ENCODE measurements around the gene ECSIT. TPM values are rescaled to one million over a fixed set of nuclear protein-coding genes. Genes with fewer than 3 reads are reported as not detected.

Gene ECSIT
- polyA plus RNA-seq, 6 donors from 2014 or later: 29.7 to 51.2 (median 34.5) TPM

GRCh38 chr19:11539495-11540365 is 10.8 kb upstream of the ECSIT start:
- peaks cover 14 to 33% (median 32%) of the 10 kb centered on the region in 3 donors for H3K27me3 Mint-ChIP-seq
- no peaks in the 10 kb centered on the region for H3K9me3 Mint-ChIP-seq

GRCh38 chr19:11538232-11539036 is 9.5 kb upstream of the ECSIT start, which contains the start of gene CNN1:
Gene CNN1 (plus strand): TSS chr19:11538851. CDS start chr19:11538928, 77 bp downstream.
- ATAC-seq (ENCODE audit: low read depth in 2 of 2): no peak
- no peak for DNase-seq
- H3K27me3 Mint-ChIP-seq: peaks cover 9 to 26% (median 23%) of the 10 kb centered on the region in 3 donors
- H3K36me3 Mint-ChIP-seq: no peaks in the 10 kb centered on the region
- H3K9me3 Mint-ChIP-seq: no peaks in the 10 kb centered on the region
- peak within 1 kb of the TSS in 1 of 6 donors; percentile 73 for H3K27ac Mint-ChIP-seq
- H3K4me1 Mint-ChIP-seq: peaks cover 23 to 38% (median 29%) of the 10 kb centered on the region in 3 donors
- no peak within 1 kb of the TSS for H3K4me3 Mint-ChIP-seq

More at GRCh38 chr19:11539495-11540365, 10.8 kb upstream of the ECSIT start:
- no peak for DNase-seq
- H3K4me1 Mint-ChIP-seq: peaks cover 14 to 29% (median 21%) of the 10 kb centered on the region in 3 donors
- ATAC-seq (ENCODE audit: low read depth in 2 of 2): no peak
- H3K4me3 Mint-ChIP-seq: no peak overlapping the region
- no peaks in the 10 kb centered on the region for H3K36me3 Mint-ChIP-seq
- H3K27ac Mint-ChIP-seq: no peak overlapping the region

GRCh38 chr19:11535792-11536595 is 7.1 kb upstream of the ECSIT start:
- H3K27ac Mint-ChIP-seq: peak overlapping the region; percentile 47 to 95 (median 82)
- ATAC-seq (ENCODE audit: low read depth in 2 of 2): peak; percentile 91 to 92
- no peaks in the 10 kb centered on the region for H3K9me3 Mint-ChIP-seq
- H3K4me3 Mint-ChIP-seq: peak overlapping the region; percentile 14 to 84 (median 72)
- peaks cover 9 to 26% (median 23%) of the 10 kb centered on the region in 3 donors for H3K27me3 Mint-ChIP-seq
- peak; percentile 79 for DNase-seq
- H3K4me1 Mint-ChIP-seq: peaks cover 23 to 38% (median 29%) of the 10 kb centered on the region in 3 donors
- H3K36me3 Mint-ChIP-seq: no peaks in the 10 kb centered on the region

- Mint-ChIP-seq H3K4me1 (peaks cover 23 to 36% (median 29%) of the 10 kb centered on the region in 3 donors), H3K27ac (peak overlapping the region in 3 of 6 donors; percentile 71 to 95 (median 83)), H3K9me3 (no peaks in the 10 kb centered on the region), H3K36me3 (no peaks in the 10 kb centered on the region), H3K4me3 (peak overlapping the region in 5 of 8 donors; percentile 15 to 82 (median 58)), H3K27me3 (peaks cover 4 to 18% (median 16%) of the 10 kb centered on the region in 3 donors)
- DNase-seq: no peak
- no peak for ATAC-seq (ENCODE audit: low read depth in 2 of 2)
Observed at GRCh38 chr19:11534948-11535347, 6.0 kb upstream of the ECSIT start.

- Mint-ChIP-seq H3K4me1 (peaks cover 23 to 36% (median 29%) of the 10 kb centered on the region in 3 donors), H3K27ac (peak overlapping the region in 4 of 6 donors; percentile 65 to 95 (median 77)), H3K4me3 (peak overlapping the region in 4 of 8 donors; percentile 15 to 69 (median 56)), H3K9me3 (no peaks in the 10 kb centered on the region), H3K27me3 (peaks cover 4 to 15% (median 14%) of the 10 kb centered on the region in 3 donors), H3K36me3 (no peaks in the 10 kb centered on the region)
- no peak for DNase-seq
- no peak for ATAC-seq (ENCODE audit: low read depth in 2 of 2)
Observed at GRCh38 chr19:11534538-11534937, 5.6 kb upstream of the ECSIT start.

GRCh38 chr19:11530432-11530831 is 1.5 kb upstream of the ECSIT start:
- H3K4me3 Mint-ChIP-seq: peak overlapping the region in 4 of 8 donors; percentile 22 to 55 (median 45)
- peaks cover 0 to 2% (median 0%) of the 10 kb centered on the region in 7 donors for H3K9me3 Mint-ChIP-seq
- H3K27ac Mint-ChIP-seq: no peak overlapping the region
- H3K4me1 Mint-ChIP-seq: peaks cover 31 to 37% (median 35%) of the 10 kb centered on the region in 3 donors
- no peaks in the 10 kb centered on the region for H3K27me3 Mint-ChIP-seq
- peak; percentile 18 for DNase-seq
- ATAC-seq (ENCODE audit: low read depth in 2 of 2): no peak
- peaks cover 0 to 4% of the 10 kb centered on the region in 2 donors for H3K36me3 Mint-ChIP-seq

GRCh38 chr19:11519138-11519537 is 9.8 kb downstream of the ECSIT start:
- Mint-ChIP-seq H3K27ac (peak overlapping the region in 1 of 6 donors; percentile 49), H3K27me3 (no peaks in the 10 kb centered on the region), H3K4me3 (no peak overlapping the region), H3K36me3 (peaks cover 8 to 11% of the 10 kb centered on the region in 2 donors), H3K4me1 (peaks cover 4 to 5% (median 4%) of the 10 kb centered on the region in 3 donors), H3K9me3 (no peaks in the 10 kb centered on the region)
- ATAC-seq (ENCODE audit: low read depth in 2 of 2): no peak
- no peak for DNase-seq

GRCh38 chr19:11513946-11514345 is 15.0 kb downstream of the ECSIT start:
- no peaks in the 10 kb centered on the region for H3K9me3 Mint-ChIP-seq
- no peaks in the 10 kb centered on the region for H3K27me3 Mint-ChIP-seq
- no peak overlapping the region for H3K4me3 Mint-ChIP-seq
- no peak overlapping the region for H3K27ac Mint-ChIP-seq
- DNase-seq (no peak), ATAC-seq (ENCODE audit: low read depth in 2 of 2) (no peak)
- H3K36me3 Mint-ChIP-seq: peaks cover 0 to 20% of the 10 kb centered on the region in 2 donors
- peaks cover under 1 to 12% (median 5%) of the 10 kb centered on the region in 3 donors for H3K4me1 Mint-ChIP-seq

- H3K27me3 Mint-ChIP-seq: no peaks in the 10 kb centered on the region
- no peak overlapping the region for H3K4me3 Mint-ChIP-seq
- H3K27ac Mint-ChIP-seq: peak overlapping the region in 1 of 6 donors; percentile 59
- peaks cover 13 to 15% (median 13%) of the 10 kb centered on the region in 3 donors for H3K4me1 Mint-ChIP-seq
- peaks cover 0 to 20% of the 10 kb centered on the region in 2 donors for H3K36me3 Mint-ChIP-seq
- DNase-seq: no peak
- no peaks in the 10 kb centered on the region for H3K9me3 Mint-ChIP-seq
- no peak for ATAC-seq (ENCODE audit: low read depth in 2 of 2)
Observed at GRCh38 chr19:11510444-11510843, 18.5 kb downstream of the ECSIT start.

GRCh38 chr19:11507370-11508078 is 21.4 kb downstream of the ECSIT start:
- Mint-ChIP-seq H3K9me3 (no peaks in the 10 kb centered on the region), H3K4me3 (peak overlapping the region in 7 of 8 donors; percentile 46 to 92 (median 78)), H3K27ac (peak overlapping the region in 2 of 6 donors; percentile 44 to 94), H3K36me3 (peaks cover 0 to 11% of the 10 kb centered on the region in 2 donors), H3K27me3 (no peaks in the 10 kb centered on the region), H3K4me1 (peaks cover 16 to 30% (median 20%) of the 10 kb centered on the region in 3 donors)
- DNase-seq (no peak), ATAC-seq (ENCODE audit: low read depth in 2 of 2) (no peak)

GRCh38 chr19:11506967-11507366 is 22.0 kb downstream of the ECSIT start:
- Mint-ChIP-seq H3K27ac (peak overlapping the region; percentile 28 to 94 (median 79)), H3K27me3 (no peaks in the 10 kb centered on the region), H3K36me3 (peaks cover 0 to 11% of the 10 kb centered on the region in 2 donors), H3K4me1 (peaks cover 16 to 30% (median 20%) of the 10 kb centered on the region in 3 donors), H3K9me3 (no peaks in the 10 kb centered on the region), H3K4me3 (peak overlapping the region; percentile 87 to 98 (median 93))
- DNase-seq (no peak), ATAC-seq (ENCODE audit: low read depth in 2 of 2) (no peak)

GRCh38 chr19:11506101-11506555 is 22.8 kb downstream of the ECSIT start:
- peak overlapping the region; percentile 87 to 98 (median 93) for H3K4me3 Mint-ChIP-seq
- ATAC-seq (ENCODE audit: low read depth in 2 of 2) (peak; percentile 2 to 5), DNase-seq (no peak)
- H3K27ac Mint-ChIP-seq: peak overlapping the region; percentile 42 to 98 (median 89)
- H3K36me3 Mint-ChIP-seq: peaks cover 0 to 6% of the 10 kb centered on the region in 2 donors
- no peaks in the 10 kb centered on the region for H3K9me3 Mint-ChIP-seq
- no peaks in the 10 kb centered on the region for H3K27me3 Mint-ChIP-seq
- H3K4me1 Mint-ChIP-seq: peaks cover 16 to 33% (median 20%) of the 10 kb centered on the region in 3 donors

Data from naive B cell (primary cell).